Measurements from ENCODE around the gene LTB. TPM values are rescaled to one million over a fixed set of nuclear protein-coding genes. Genes with fewer than 3 reads are reported as not detected.

Gene LTB
- total and polyA plus RNA-seq, 9 of the 15 experiments (the other 6 are each of a cell fraction or from before 2014, with no cell fraction given) = 0.07 to 0.51 TPM; not detected in 7

GRCh38 chr6:31545291-31545690 lies 36.9 kb downstream of the LTB start (continued):
- TF ChIP-seq CCAR2 (IDR thresholded peaks at IDR 0.05; ENCODE audit: low read depth, low read length) (no peak), NCOA6 (IDR thresholded peaks at IDR 0.05) (no peak), ZNF174 (CRISPR knock-in tag; IDR thresholded peaks at IDR 0.05) (no peak), POLR2H (tag; IDR thresholded peaks at IDR 0.05; ENCODE audit: low read depth) (no peak), SMAD3 (CRISPR knock-in tag; conservative IDR thresholded peaks at IDR 0.05) (no peak), GMEB1 (CRISPR knock-in tag; IDR thresholded peaks at IDR 0.05) (no peak), ZNF407 (IDR thresholded peaks at IDR 0.05; ENCODE audit: low read depth) (no peak), ZNF518B (CRISPR knock-in tag; IDR thresholded peaks at IDR 0.05) (no peak), ATF1 (CRISPR knock-in tag; IDR thresholded peaks at IDR 0.05) (no peak), ATF1 (tag; IDR thresholded peaks at IDR 0.05) (no peak)

Data from K562 (cell line).